NCI-H187 (cell line): ENCODE data around the gene CNKSR3.

Experiments
- DNase-seq, 2 experiments: peaks; one replicate each; lab custom pipeline; 2025; lab: John Stamatoyannopoulos, UW

Gene CNKSR3

GRCh38 chr6:154479351-154479769, 31.1 kb downstream of the CNKSR3 start:
- DNase-seq, result no peak

- no peak for DNase-seq
These were observed 31.8 kb downstream of the CNKSR3 start for GRCh38 chr6:154478701-154479060.

GRCh38 chr6:154478021-154478700, 32.3 kb downstream of the CNKSR3 start:
- no peak for DNase-seq

- DNase-seq, result no peak
These were observed 34.0 kb downstream of the CNKSR3 start for GRCh38 chr6:154476494-154476893.

GRCh38 chr6:154474648-154475428, 35.6 kb downstream of the CNKSR3 start:
- no peak for DNase-seq

GRCh38 chr6:154473324-154473723, 37.2 kb downstream of the CNKSR3 start:
- no peak for DNase-seq

- DNase-seq, result peak in 1 of 2 experiments; percentile 48
These were observed 38.7 kb downstream of the CNKSR3 start for GRCh38 chr6:154471609-154472362.

GRCh38 chr6:154469306-154469935, 41.1 kb downstream of the CNKSR3 start:
- DNase-seq, result no peak

GRCh38 chr6:154468760-154469159, 41.7 kb downstream of the CNKSR3 start:
- DNase-seq, result no peak

GRCh38 chr6:154466971-154467679, 43.4 kb downstream of the CNKSR3 start:
- no peak for DNase-seq

GRCh38 chr6:154466139-154466538, 44.3 kb downstream of the CNKSR3 start:
- no peak for DNase-seq

GRCh38 chr6:154463573-154464419, 46.7 kb downstream of the CNKSR3 start:
- no peak for DNase-seq

- DNase-seq, result no peak
These were observed 48.1 kb downstream of the CNKSR3 start for GRCh38 chr6:154462425-154462824.

GRCh38 chr6:154461348-154461747, 49.1 kb downstream of the CNKSR3 start:
- no peak for DNase-seq

GRCh38 chr6:154460306-154461071, 50.0 kb downstream of the CNKSR3 start:
- DNase-seq, result no peak

GRCh38 chr6:154459513-154459912, 51.0 kb downstream of the CNKSR3 start:
- no peak for DNase-seq

- DNase-seq, result no peak
These were observed 51.7 kb downstream of the CNKSR3 start for GRCh38 chr6:154458565-154459470.

GRCh38 chr6:154457881-154458284, 52.6 kb downstream of the CNKSR3 start:
- DNase-seq, result no peak
